ENCODE measurements around the gene WWOX. TPM values are rescaled to one million over a fixed set of nuclear protein-coding genes. Genes with fewer than 3 reads are reported as not detected.
A peak's percentile ranks its signal among the peaks of the same experiment; 100 is the strongest.

Gene WWOX
- total RNA-seq, 1 donor from 2014 or later: 19.2 TPM

DNA sequence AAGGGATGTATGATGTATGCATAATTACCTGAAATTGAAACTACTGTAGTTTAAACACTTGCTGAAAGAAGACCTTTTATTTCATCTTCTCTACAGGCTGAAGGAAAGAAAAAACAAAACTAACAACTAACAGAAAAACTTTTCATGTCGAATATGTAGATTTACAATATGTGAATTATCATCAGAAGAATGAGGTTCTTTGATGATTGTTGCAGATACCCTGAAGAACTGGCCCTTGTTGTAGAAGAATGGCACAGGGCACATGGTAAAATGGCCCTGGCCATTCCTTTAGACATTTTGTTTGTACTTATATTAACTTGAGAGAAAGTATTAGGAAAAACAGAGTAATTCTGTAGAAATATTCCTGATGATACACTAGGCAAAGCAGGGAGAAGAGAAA lies 1057.3 kb downstream of the WWOX start:
- Histone ChIP-seq H3K4me3 (no peak overlapping the region), H3K36me3 (no peaks in the 10 kb centered on the region), H3K4me1 (no peaks in the 10 kb centered on the region), H3K27ac (no peak overlapping the region), H3K9me3 (no peaks in the 10 kb centered on the region), H3K27me3 (ENCODE audit: low read depth) (no peaks in the 10 kb centered on the region)
- no peak for ATAC-seq
- intact Hi-C loops (cut with DNase I): no loop called here
- TF ChIP-seq, protein P1, sequence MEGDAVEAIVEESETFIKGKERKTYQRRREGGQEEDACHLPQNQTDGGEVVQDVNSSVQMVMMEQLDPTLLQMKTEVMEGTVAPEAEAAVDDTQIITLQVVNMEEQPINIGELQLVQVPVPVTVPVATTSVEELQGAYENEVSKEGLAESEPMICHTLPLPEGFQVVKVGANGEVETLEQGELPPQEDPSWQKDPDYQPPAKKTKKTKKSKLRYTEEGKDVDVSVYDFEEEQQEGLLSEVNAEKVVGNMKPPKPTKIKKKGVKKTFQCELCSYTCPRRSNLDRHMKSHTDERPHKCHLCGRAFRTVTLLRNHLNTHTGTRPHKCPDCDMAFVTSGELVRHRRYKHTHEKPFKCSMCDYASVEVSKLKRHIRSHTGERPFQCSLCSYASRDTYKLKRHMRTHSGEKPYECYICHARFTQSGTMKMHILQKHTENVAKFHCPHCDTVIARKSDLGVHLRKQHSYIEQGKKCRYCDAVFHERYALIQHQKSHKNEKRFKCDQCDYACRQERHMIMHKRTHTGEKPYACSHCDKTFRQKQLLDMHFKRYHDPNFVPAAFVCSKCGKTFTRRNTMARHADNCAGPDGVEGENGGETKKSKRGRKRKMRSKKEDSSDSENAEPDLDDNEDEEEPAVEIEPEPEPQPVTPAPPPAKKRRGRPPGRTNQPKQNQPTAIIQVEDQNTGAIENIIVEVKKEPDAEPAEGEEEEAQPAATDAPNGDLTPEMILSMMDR (IDR thresholded peaks at IDR 0.05): no peak
- DNase-seq: no peak

DNA sequence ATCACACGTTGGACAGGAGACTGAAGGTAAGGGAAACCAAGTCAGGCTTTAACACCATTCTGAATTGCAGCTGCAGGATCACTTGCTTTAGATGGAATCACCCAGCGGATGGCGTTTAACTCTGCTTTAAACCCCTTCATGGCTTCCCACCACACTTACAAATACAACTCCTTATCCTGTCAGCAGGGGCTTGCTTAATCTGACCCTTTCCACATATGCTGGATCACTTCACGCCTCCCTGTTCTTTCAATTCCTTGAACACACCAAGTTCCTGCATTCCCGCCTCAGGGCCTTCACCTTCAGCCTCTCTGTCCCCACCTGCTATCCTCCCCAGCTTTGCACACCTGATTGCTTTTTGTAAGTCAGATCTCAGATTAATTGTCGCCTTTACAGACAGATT lies 1058.9 kb downstream of the WWOX start:
- intact Hi-C loops (cut with DNase I): no loop called here
- H3K27me3 ChIP-seq (ENCODE audit: low read depth): no peaks in the 10 kb centered on the region
- H3K36me3 ChIP-seq: no peaks in the 10 kb centered on the region
- DNase-seq (no peak), ATAC-seq (no peak)
- H3K4me1 ChIP-seq: no peaks in the 10 kb centered on the region
- no peak overlapping the region for H3K27ac ChIP-seq
- TF ChIP-seq, protein P1 (IDR thresholded peaks at IDR 0.05): no peak
- no peaks in the 10 kb centered on the region for H3K9me3 ChIP-seq
- no peak overlapping the region for H3K4me3 ChIP-seq

DNA sequence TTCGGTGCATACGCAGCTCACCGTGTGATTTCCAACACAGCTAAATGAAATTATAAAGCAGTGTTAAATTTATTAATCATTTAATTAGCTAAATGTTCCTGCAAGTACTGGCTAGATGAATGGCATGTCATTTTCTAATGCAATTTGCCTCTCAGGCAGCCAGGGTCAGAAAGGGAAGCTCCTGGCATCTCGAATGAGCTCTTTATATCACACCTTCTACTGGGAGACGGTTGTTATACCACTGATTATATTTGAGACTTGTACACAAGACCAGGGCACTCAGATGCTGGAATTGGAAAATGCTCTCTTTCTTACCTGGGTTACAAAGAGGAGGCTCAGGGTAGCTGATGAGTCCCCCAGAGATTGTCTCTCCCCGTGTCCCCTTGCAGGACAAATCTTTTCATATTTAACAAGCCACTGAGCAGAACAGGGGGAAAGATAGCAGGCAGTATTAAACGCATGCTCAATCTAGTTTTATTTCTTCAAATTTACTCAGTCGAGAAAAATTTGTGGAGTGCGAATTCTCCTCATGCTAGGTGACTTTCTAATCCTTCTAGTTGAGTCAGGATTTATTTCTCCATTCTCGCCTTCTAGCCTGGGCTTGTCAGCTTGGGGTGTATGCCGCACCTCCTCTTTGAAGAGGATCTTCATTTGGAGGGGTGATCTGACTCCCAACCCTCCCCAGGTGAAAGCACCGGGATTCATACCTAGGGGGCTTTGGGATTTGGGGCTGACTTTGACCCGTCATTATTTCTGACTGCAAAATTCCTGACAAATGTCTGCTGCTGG lies 1060.0 kb downstream of the WWOX start:
- H3K4me3 ChIP-seq: no peak overlapping the region
- H3K4me1 ChIP-seq: no peaks in the 10 kb centered on the region
- no peaks in the 10 kb centered on the region for H3K27me3 ChIP-seq (ENCODE audit: low read depth)
- DNase-seq (no peak), ATAC-seq (no peak)
- no peaks in the 10 kb centered on the region for H3K9me3 ChIP-seq
- H3K36me3 ChIP-seq: no peaks in the 10 kb centered on the region
- no peak overlapping the region for H3K27ac ChIP-seq
- intact Hi-C loops (cut with DNase I): no loop called here
- TF ChIP-seq, protein P1 (IDR thresholded peaks at IDR 0.05): no peak

DNA sequence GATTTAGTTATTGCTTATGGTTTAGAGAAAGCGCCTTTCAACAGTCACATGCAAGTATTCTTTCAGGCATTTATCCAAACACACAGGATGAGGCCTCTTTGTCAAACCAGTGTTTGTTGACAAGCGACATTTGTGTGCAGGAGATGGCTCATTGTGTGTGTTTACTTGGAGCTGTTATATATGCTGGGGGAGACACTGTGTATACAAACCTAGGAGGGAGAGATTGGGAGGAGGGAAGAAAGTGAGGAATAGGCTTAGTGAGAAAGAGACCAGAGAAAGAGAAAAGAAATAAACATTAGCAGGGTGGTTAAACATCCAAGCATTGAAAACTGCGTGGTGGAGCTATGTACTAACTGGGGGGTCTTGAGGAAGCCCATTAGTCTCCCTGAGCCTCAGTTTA lies 1063.5 kb downstream of the WWOX start:
- Histone ChIP-seq H3K27ac (no peak overlapping the region), H3K4me1 (no peaks in the 10 kb centered on the region), H3K4me3 (no peak overlapping the region), H3K27me3 (ENCODE audit: low read depth) (no peaks in the 10 kb centered on the region), H3K36me3 (no peaks in the 10 kb centered on the region), H3K9me3 (no peaks in the 10 kb centered on the region)
- DNase-seq (no peak), ATAC-seq (no peak)
- TF ChIP-seq, protein P1 (IDR thresholded peaks at IDR 0.05): no peak
- intact Hi-C loops (cut with DNase I): no loop called here

DNA sequence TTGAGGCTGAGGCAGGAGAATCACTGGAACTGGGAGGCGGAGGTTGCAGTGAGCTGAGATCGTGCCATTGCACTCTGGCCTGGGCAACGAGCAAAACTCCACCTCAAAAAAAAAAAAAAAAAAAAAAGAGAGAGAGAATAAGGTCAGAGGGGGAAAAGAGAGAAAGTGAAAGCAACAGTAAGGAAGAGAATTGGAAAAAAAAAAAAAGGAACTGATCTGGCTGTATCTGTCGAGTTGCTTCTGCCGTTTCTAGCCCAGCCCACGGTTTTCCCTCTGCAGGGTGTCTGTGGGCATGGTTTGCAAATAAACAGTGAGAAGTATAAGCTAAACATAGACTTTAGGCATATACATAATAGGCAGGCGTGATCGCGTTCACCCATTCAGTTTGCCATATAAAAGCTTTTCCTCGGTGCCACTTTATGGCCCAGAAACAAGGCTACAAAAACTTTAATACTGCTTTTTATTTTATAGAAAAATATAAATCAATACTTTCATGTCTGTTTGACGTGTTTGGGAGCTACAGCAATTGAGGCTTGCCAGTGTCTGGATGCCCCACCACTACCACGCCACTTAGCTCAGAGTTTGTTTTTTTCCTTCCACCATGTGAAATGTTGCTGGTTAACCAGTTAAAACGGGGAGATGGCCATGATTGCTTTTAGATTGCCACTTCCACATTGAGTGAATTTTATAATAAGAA lies 1064.4 kb downstream of the WWOX start:
- Histone ChIP-seq H3K27ac (peak overlapping the region; percentile 54), H3K4me1 (no peaks in the 10 kb centered on the region), H3K4me3 (peak overlapping the region; percentile 1), H3K27me3 (ENCODE audit: low read depth) (no peaks in the 10 kb centered on the region), H3K36me3 (no peaks in the 10 kb centered on the region), H3K9me3 (no peaks in the 10 kb centered on the region)
- intact Hi-C loops (cut with DNase I): no loop called here
- DNase-seq (peak; percentile 68), ATAC-seq (peak; percentile 71 to 76)
- TF ChIP-seq, protein P1 (IDR thresholded peaks at IDR 0.05): no peak

Measured in lower lobe of right lung (tissue), 2 donors.